SK-N-SH (cell line): ENCODE data around the gene PRKG1. TPM values are rescaled to one million over a fixed set of nuclear protein-coding genes. Genes with fewer than 3 reads are reported as not detected.

Source experiments
- CTCF ChIA-PET: fragments of 300-600, 350-600 bp; formaldehyde crosslinking; extraction: SDS; loops from one replicate; lab custom pipeline; 2021; lab: Yijun Ruan, JAX
- POLR2A ChIA-PET: fragments of 350-600 bp; sonication (Branson Sonifier 250); formaldehyde crosslinking; extraction: SDS; loops from one replicate; lab custom pipeline; 2020; ENCODE audit warnings: antibody characterized with exemption, inconsistent platforms; lab: Yijun Ruan, JAX
- DNase-seq: peaks from one replicate; pipeline ENCODE4 v3.0.0; 2012
- H2AFZ ChIP-seq: fragments of 200-600 bp; sonication (generic); 2 replicates; pipeline ENCODE4 v1.8.1; 2016; ENCODE audit warnings: antibody characterized with exemption, mild to moderate bottlenecking, low read depth
- H3F3A ChIP-seq: fragments of 200-600 bp; sonication (generic); replicated peaks from 2 replicates; pipeline ENCODE3; 2016; ENCODE audit warnings: antibody characterized with exemption, mild to moderate bottlenecking; ENCODE audit not compliant: insufficient read depth
- H3K27ac ChIP-seq, 2 experiments: fragments of 200-500 bp in 1 of 2; fragments of 200-600 bp in 1 of 2; sonication (Bioruptor generic) in 1 of 2; sonication (generic), shearing (Covaris generic) in 1 of 2; 2 replicates each; pipeline versions ENCODE4 v1.5.1 to v1.6.1; 2014 to 2016; ENCODE audit warnings: low read depth in 2 of 2, inconsistent platforms in 1 of 2, low read length in 1 of 2, mild to moderate bottlenecking in 1 of 2, mixed read lengths in 1 of 2
- H3K27me3 ChIP-seq: fragments of 200-600 bp; sonication (generic), shearing (Covaris generic); 2 replicates; pipeline ENCODE4 v1.6.1; 2016; ENCODE audit warnings: mixed run types; ENCODE audit not compliant: insufficient read depth
- H3K36me3 ChIP-seq, 2 experiments: fragments of 200-500 bp in 1 of 2; fragments of 200-600 bp in 1 of 2; sonication (Bioruptor generic) in 1 of 2; sonication (generic) in 1 of 2; replicated peaks in 1 of 2; 2 replicates each; pipeline versions ENCODE3 to v1.5.1; 2014 to 2016; ENCODE audit warnings: low read length in 1 of 2, mild to moderate bottlenecking in 1 of 2; ENCODE audit not compliant: insufficient read depth in 2 of 2, control insufficient read depth in 1 of 2
- H3K4me1 ChIP-seq, 2 experiments: fragments of 200-500 bp in 1 of 2; fragments of 200-600 bp in 1 of 2; sonication (Bioruptor generic) in 1 of 2; sonication (generic), shearing (Covaris generic) in 1 of 2; 2 replicates each; pipeline versions ENCODE4 v1.5.1 to v1.6.1; 2014 to 2016; ENCODE audit warnings: low read depth in 1 of 2, low read length in 1 of 2, mixed run types in 1 of 2; ENCODE audit not compliant: insufficient read depth in 2 of 2, control insufficient read depth in 1 of 2
- H3K4me2 ChIP-seq: fragments of 200-600 bp; sonication (generic), shearing (Covaris generic); 2 replicates; pipeline ENCODE4 v1.6.1; 2017; ENCODE audit warnings: mixed run types
- H3K4me3 ChIP-seq, 2 experiments: fragments of 200-500 bp in 1 of 2; fragments of 200-600 bp in 1 of 2; sonication (Bioruptor generic) in 1 of 2; sonication (generic), shearing (Covaris generic) in 1 of 2; 2 replicates each; pipeline versions ENCODE4 v1.5.1 to v1.8.1; 2014 to 2016; ENCODE audit warnings: low read depth in 2 of 2, inconsistent platforms in 1 of 2, low read length in 1 of 2, mild to moderate bottlenecking in 1 of 2, mixed read lengths in 1 of 2, moderate library complexity in 1 of 2
- H3K79me2 ChIP-seq: fragments of 200-600 bp; sonication (generic); 2 replicates; pipeline ENCODE4 v1.8.1; 2017; ENCODE audit warnings: mild to moderate bottlenecking; ENCODE audit not compliant: insufficient read depth
- H3K9ac ChIP-seq: fragments of 200-600 bp; sonication (generic); 2 replicates; pipeline ENCODE4 v1.6.1; 2017; ENCODE audit warnings: mixed run types
- H3K9me2 ChIP-seq: fragments of 200-600 bp; sonication (generic); 2 replicates; pipeline ENCODE4 v1.6.1; 2017; ENCODE audit warnings: mixed run types
- H3K9me3 ChIP-seq: fragments of 200-600 bp; sonication (generic); 2 replicates; pipeline ENCODE4 v1.6.1; 2017; ENCODE audit warnings: mixed run types, mild to moderate bottlenecking, moderate library complexity
- H4K20me1 ChIP-seq: fragments of 200-600 bp; sonication (generic); 2 replicates; pipeline ENCODE4 v1.6.1; 2017; ENCODE audit warnings: mild to moderate bottlenecking, mixed run types; ENCODE audit not compliant: insufficient read depth
- CTCF ChIP-seq: fragments of 200-600 bp; sonication (generic); IDR thresholded peaks from 2 replicates; pipeline ENCODE4 v1.6.1; 2017; ENCODE audit warnings: antibody characterized with exemption, mild to moderate bottlenecking, moderate library complexity
- FOSL2 ChIP-seq: IDR thresholded peaks from 2 replicates; pipeline ENCODE4 v1.4.0; 2012; ENCODE audit warnings: low read depth, mild to moderate bottlenecking, moderate library complexity, borderline replicate concordance
- GABPA ChIP-seq: IDR thresholded peaks from 2 replicates; pipeline ENCODE4 v1.4.0; 2012; ENCODE audit warnings: low read depth, mild to moderate bottlenecking
- TCF12 ChIP-seq: IDR thresholded peaks from 2 replicates; pipeline ENCODE4 v1.4.0; 2012
- TEAD4 ChIP-seq: IDR thresholded peaks from 2 replicates; pipeline ENCODE4 v1.4.0; 2012; ENCODE audit warnings: mild to moderate bottlenecking, borderline replicate concordance; ENCODE audit not compliant: insufficient read depth
- USF2 ChIP-seq: fragments of 150-350 bp; IDR thresholded peaks from 2 replicates; pipeline ENCODE4 v1.6.1; 2017; ENCODE audit warnings: antibody characterized with exemption, low read length, low read depth, borderline replicate concordance
- WGBS: methylation state at CpG from one replicate; pipeline ENCODE4 v1.1.6; 2017; ENCODE audit warnings: low lambda C conversion rate; 5-methylcytosine and 5-hydroxymethylcytosine counted together
- polyA plus RNA-seq, 3 experiments: library from polyadenylated mRNA; depleted of rRNA; stranded (reverse); fragments of >200 nt; gene quantifications; 2 replicates each; pipeline ENCODE4 v1.2.3, GENCODE V29; 2012

PRKG1 gene
- polyA plus RNA-seq, 1 of the 3 experiments (the other 2 are of a cell fraction): 4.1 TPM

DNA sequence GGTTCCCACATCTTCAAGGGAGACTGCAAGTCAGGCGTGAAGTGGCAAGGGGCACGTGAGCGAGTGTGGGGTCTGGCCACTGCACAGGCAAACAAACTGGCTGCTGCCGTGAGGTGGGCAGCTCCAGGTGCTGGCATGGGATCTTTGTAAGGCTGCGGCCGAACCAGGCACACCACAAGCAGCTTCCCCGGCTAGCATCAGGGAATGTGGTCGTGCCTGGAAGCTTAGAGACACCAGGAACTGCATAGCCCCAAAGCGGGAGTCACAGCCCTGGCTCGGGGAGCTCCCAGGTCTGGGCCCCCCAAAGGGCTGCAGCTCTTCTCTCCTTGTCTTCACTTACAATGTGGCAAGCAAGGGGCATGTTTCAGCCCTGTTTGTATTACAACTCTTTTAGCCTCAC lies 988.9 kb downstream of the PRKG1 start:
- H3K27ac ChIP-seq: no peak overlapping the region
- H3K4me1 ChIP-seq: no peaks in the 10 kb centered on the region
- no peak overlapping the region for H3K4me2 ChIP-seq
- no peaks in the 10 kb centered on the region for H4K20me1 ChIP-seq
- no peak overlapping the region for H3K9ac ChIP-seq
- H3K4me3 ChIP-seq: no peak overlapping the region
- no peak overlapping the region for H2AFZ ChIP-seq
- no peaks in the 10 kb centered on the region for H3K79me2 ChIP-seq
- no peaks in the 10 kb centered on the region for H3K9me2 ChIP-seq
- H3K9me3 ChIP-seq: no peaks in the 10 kb centered on the region
- no peaks in the 10 kb centered on the region for H3F3A ChIP-seq
- no peaks in the 10 kb centered on the region for H3K27me3 ChIP-seq
- ChIA-PET CTCF (interaction anchor here (0.9 kb wide), 1 partner anchor 153 kb away, joined by 3 read pairs; no protein-coding TSS in a partner anchor), POLR2A (no interaction called here)
- 72% methylated on average over 7 of the region's 10 CpGs for WGBS
- DNase-seq: no peak
- H3K36me3 ChIP-seq: no peaks in the 10 kb centered on the region
- no peak for TF ChIP-seq TEAD4
- TF ChIP-seq, all 33 proteins: peak for 0

DNA sequence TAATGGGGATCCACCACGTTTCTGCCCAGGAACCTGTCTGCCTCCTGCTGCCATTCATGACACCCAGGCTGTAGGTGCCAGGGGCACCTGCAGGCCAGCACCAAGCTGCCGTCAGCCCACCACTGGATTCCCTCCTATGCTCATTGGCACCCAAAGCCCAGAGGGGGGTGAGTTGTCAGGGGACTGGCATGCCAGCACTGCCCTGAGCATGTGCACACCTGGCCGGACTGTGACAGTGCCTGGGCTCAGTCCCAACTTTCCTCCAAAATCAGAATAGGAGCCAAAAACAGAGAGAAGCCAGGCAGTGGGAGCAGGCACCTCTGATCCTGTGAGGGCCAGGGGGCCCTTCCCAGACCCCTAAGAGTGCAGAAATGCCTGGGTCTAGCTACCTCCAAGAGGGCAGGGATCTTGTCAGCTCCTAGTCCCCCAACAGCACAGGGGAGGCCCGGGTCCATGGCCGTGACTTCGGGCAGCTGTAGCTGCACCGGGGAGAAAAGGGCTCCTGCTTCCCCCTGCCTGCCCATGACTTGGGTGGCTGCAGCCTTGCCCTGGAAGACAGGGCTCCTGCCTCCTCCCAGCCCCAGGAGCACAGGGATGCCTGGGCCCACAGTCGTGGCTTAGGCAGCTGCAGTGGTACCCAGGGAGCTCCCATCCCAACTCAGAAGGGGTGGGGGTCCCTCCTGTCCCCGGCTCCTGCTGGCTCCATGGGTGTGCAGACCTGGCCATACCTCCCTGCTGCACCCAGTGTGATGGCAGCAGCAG lies 990.0 kb downstream of the PRKG1 start:
- CTCF ChIA-PET: interaction anchor here (0.9 kb wide), 1 partner anchor 152 kb away, joined by 3 read pairs; no protein-coding TSS in a partner anchor
- H3K27me3 ChIP-seq: no peaks in the 10 kb centered on the region

More for the DNA sequence above, 990.0 kb downstream of the PRKG1 start:
- POLR2A ChIA-PET: no interaction called here
- WGBS: 75% methylated on average over 4 of the region's 9 CpGs
- Histone ChIP-seq H3F3A (no peaks in the 10 kb centered on the region), H3K4me1 (no peaks in the 10 kb centered on the region), H3K4me3 (no peak overlapping the region), H3K79me2 (no peaks in the 10 kb centered on the region), H4K20me1 (no peaks in the 10 kb centered on the region), H2AFZ (no peak overlapping the region), H3K9ac (no peak overlapping the region), H3K36me3 (no peaks in the 10 kb centered on the region), H3K27ac (no peak overlapping the region), H3K9me2 (no peaks in the 10 kb centered on the region), H3K9me3 (no peaks in the 10 kb centered on the region), H3K4me2 (no peak overlapping the region)
- no peak for DNase-seq
- no peak for TF ChIP-seq USF2
- TF ChIP-seq TEAD4: no peak
- TF ChIP-seq FOSL2: no peak
- TF ChIP-seq GABPA: no peak
- no peak for TF ChIP-seq CTCF
- TF ChIP-seq TCF12: no peak
